Measurements from ENCODE around the gene SLC13A3. TPM values are rescaled to one million over a fixed set of nuclear protein-coding genes. Genes with fewer than 3 reads are reported as not detected.

Gene SLC13A3, protein sequence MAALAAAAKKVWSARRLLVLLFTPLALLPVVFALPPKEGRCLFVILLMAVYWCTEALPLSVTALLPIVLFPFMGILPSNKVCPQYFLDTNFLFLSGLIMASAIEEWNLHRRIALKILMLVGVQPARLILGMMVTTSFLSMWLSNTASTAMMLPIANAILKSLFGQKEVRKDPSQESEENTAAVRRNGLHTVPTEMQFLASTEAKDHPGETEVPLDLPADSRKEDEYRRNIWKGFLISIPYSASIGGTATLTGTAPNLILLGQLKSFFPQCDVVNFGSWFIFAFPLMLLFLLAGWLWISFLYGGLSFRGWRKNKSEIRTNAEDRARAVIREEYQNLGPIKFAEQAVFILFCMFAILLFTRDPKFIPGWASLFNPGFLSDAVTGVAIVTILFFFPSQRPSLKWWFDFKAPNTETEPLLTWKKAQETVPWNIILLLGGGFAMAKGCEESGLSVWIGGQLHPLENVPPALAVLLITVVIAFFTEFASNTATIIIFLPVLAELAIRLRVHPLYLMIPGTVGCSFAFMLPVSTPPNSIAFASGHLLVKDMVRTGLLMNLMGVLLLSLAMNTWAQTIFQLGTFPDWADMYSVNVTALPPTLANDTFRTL
- 3.0 and 4.2 TPM in 2 replicates for total RNA-seq (ENCODE audit: low replicate concordance)

DNA sequence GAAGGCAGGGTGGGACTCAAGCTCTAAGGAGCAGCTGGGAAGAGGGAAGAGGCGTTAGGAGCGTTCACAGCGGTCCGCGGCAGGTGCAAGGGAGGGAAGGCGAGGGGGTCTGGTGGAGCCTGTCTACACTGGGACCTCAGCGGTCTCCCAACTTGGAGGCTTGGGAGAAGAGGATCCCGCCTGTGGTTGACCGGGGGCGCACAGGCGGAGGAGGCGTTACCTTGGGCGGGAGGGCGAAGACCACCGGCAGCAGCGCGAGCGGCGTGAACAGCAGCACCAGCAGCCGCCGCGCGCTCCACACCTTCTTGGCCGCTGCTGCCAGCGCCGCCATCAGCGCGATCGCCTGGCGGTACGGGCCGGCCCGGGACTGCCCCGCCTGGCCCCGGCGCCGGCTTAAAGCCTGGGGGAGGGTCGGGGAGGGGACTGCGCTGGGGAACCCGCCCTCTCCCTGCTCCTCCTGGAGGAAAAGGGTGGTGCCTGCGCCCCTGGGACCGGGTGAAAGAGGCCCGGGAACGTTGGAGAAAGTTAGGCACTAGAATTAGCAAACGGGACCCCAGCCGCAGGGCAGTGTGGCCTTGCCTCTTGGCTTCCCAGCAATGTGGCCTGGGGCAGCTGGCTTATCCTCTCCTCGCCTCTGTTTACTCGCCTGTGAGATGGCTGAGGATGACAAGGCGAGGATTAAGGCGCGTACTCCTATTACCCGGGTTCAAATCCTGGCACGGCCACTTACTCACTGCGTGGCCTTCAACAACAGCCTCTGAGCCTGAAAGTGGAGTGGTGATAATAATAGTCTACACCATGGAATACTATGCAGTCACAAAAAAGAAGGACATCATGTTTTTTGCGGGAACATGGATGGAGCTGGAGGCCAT, at the start of gene SLC13A3:
TSS of gene SLC13A3 (minus strand) at position 369 of the 872 bp plus-strand sequence. CDS start at position 331, 38 bp downstream.
- no peak for DNase-seq (ENCODE audit: low read depth)
- TF ChIP-seq, protein P1, sequence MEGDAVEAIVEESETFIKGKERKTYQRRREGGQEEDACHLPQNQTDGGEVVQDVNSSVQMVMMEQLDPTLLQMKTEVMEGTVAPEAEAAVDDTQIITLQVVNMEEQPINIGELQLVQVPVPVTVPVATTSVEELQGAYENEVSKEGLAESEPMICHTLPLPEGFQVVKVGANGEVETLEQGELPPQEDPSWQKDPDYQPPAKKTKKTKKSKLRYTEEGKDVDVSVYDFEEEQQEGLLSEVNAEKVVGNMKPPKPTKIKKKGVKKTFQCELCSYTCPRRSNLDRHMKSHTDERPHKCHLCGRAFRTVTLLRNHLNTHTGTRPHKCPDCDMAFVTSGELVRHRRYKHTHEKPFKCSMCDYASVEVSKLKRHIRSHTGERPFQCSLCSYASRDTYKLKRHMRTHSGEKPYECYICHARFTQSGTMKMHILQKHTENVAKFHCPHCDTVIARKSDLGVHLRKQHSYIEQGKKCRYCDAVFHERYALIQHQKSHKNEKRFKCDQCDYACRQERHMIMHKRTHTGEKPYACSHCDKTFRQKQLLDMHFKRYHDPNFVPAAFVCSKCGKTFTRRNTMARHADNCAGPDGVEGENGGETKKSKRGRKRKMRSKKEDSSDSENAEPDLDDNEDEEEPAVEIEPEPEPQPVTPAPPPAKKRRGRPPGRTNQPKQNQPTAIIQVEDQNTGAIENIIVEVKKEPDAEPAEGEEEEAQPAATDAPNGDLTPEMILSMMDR (IDR thresholded peaks at IDR 0.05; ENCODE audit: insufficient read depth, low read length), result no peak
- no peak within 1 kb of the TSS for H3K4me3 ChIP-seq (ENCODE audit: low read depth, low read length)

DNA sequence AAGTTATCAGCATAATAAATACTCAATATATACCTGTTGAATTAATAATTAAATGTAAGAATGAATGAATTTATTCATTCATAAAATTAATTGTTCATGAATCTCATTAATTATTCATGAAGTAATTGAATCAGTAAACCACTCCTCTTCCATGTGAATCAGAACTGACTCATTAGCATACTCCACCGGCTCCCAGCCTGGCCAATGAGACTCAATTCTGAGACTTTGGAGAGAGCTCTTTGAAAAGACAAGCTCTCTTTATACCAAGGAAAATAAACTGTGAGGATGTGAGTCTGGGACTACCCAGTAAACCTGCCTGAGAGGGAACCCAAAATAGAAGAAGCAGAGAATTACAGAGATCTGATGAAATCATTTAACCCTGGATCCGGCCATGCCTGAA, 49.8 kb upstream of the SLC13A3 start:
- no peak overlapping the region for H3K4me3 ChIP-seq (ENCODE audit: low read depth, low read length)
- TF ChIP-seq, protein P1 (IDR thresholded peaks at IDR 0.05; ENCODE audit: insufficient read depth, low read length), result no peak
- DNase-seq (ENCODE audit: low read depth), result no peak

DNA sequence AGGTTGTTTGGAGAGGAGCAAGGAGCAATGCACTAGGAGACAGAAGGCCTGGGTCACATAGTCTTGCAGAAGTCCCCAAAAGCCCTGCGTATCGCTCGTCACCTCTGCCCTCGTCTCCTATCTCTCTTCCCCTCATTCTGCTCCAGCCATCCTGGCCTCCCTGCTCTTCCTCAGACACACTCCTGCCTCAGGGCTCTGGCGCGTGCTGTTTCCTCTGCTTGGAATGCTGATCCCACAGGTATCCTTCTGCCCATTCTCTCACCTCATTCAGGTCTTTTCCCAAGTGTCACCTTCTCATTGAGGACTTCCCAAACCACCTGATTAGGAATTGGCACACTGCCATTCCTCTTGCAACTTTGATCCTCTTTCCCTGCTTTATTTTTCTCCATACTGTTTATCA, 49.2 kb upstream of the SLC13A3 start:
- DNase-seq (ENCODE audit: low read depth), result no peak
- TF ChIP-seq, protein P1 (IDR thresholded peaks at IDR 0.05; ENCODE audit: insufficient read depth, low read length), result no peak
- H3K4me3 ChIP-seq (ENCODE audit: low read depth, low read length), result no peak overlapping the region

DNA sequence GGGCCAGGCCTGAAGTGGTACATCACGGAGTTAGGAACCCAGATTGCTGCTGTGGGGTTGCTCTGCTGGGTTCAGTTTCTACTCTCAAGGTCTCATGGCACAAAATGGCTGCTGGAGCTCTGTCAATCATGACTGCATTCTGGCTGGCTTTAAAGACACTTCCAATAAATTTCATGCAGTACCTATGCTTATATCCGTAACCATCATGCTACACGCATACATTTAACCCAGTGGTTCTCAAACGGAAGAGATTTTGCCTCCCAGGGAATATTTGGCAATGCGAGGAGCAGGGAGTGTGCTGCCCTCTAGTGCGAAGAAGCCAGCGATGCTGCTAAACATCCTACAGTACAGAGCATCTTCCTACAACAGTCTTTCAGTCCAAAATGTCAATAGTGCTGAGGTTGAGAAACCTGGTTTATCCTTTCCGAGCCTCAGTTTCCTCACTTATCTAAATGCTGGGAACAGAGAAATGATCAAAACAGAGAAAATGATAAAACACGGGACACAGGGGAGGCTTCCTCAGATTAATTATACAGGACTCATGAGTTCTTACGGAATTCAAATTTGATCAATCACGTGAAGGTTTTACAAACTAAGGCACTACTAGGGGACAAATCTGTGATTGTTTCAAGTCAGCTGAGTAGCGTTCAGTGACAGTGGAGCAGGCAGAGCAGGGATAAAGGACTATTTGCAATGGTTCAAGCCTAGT, 48.5 kb upstream of the SLC13A3 start:
- DNase-seq (ENCODE audit: low read depth), result peak; percentile 50
- no peak overlapping the region for H3K4me3 ChIP-seq (ENCODE audit: low read depth, low read length)
- TF ChIP-seq, protein P1 (IDR thresholded peaks at IDR 0.05; ENCODE audit: insufficient read depth, low read length), result peak; percentile 81

DNA sequence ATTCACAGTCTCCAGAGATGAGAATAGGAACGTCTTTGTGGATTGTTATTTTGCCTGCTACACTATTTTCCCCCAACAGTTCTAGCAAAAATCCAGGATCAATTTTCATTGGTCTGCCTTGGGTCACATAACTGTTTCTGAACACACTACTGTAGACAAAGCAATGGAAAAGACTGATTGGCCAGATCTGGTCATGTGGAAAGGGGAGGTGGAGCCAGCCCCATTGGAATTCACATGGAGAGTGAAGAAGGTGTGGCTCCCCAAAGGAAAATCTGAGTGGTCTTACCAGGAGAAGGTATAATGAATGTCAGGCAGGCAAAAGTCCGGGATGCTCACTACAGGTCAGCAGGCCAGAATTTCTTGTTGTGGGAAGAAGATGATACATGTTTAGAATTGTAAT, 47.5 kb upstream of the SLC13A3 start:
- no peak overlapping the region for H3K4me3 ChIP-seq (ENCODE audit: low read depth, low read length)
- TF ChIP-seq, protein P1 (IDR thresholded peaks at IDR 0.05; ENCODE audit: insufficient read depth, low read length), result no peak
- DNase-seq (ENCODE audit: low read depth), result no peak

DNA sequence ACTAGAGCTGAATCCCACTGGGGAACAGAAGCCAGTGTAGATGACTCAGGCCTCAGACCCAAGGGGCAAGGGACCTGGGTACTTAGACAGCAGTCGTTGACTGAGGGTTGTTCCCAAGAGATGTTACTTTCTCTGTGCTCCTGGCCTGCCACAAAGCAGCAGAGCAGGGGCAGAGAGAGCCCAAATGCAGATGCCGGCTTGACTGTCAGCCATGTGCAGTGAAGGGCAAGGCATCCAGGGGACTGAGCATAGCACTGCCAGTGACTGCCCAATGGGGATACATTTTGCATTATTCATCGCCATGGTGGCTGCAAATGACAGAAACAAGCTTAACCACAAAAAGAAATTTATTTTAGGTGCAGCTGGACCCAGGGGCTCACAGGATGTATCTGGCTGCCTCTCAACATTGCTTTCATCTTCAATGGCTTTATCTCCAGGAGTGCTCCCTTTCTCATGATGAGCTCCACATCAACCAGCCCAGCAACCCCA, 45.6 kb upstream of the SLC13A3 start:
- DNase-seq (ENCODE audit: low read depth), result no peak
- H3K4me3 ChIP-seq (ENCODE audit: low read depth, low read length), result no peak overlapping the region
- TF ChIP-seq, protein P1 (IDR thresholded peaks at IDR 0.05; ENCODE audit: insufficient read depth, low read length), result no peak
